Lower lobe of right lung (tissue), 2 donors: Measurements from ENCODE around the gene NSD1. TPM values are rescaled to one million over a fixed set of nuclear protein-coding genes. Genes with fewer than 3 reads are reported as not detected.
A peak's percentile ranks its signal among the peaks of the same experiment; 100 is the strongest.

Experiments used
- ATAC-seq, 2 donors: fragments of 200-7000 bp; cut with Tn5 transposase; one replicate each; pipeline ENCODE4 v1.9.1; 2020 to 2022; ENCODE audit warnings: mild to moderate bottlenecking in 2 of 2, moderate library complexity in 2 of 2
- DNase-seq: peaks from one replicate; pipeline ENCODE4 v3.0.0-alpha.2; 2020
- H3K27ac ChIP-seq: fragments of 200-600 bp; one replicate; pipeline ENCODE4 v1.8.0; 2022
- H3K27me3 ChIP-seq: fragments of 200-600 bp; one replicate; pipeline ENCODE4 v1.8.0; 2022; ENCODE audit warnings: low read depth
- H3K36me3 ChIP-seq: fragments of 200-600 bp; one replicate; pipeline ENCODE4 v1.8.0; 2022; ENCODE audit warnings: mild to moderate bottlenecking
- H3K4me1 ChIP-seq: fragments of 200-600 bp; one replicate; pipeline ENCODE4 v1.8.0; 2022
- H3K4me3 ChIP-seq: fragments of 200-600 bp; one replicate; pipeline ENCODE4 v1.8.0; 2022; ENCODE audit warnings: mild to moderate bottlenecking
- H3K9me3 ChIP-seq: fragments of 200-600 bp; one replicate; pipeline ENCODE4 v1.8.0; 2022
- intact Hi-C: fragments of 100-400 bp; cut with DNase I; formaldehyde crosslinking; loops from one replicate; pipeline ENCODE4 v1.11.0; 2022
- total RNA-seq: library from RNA; stranded (reverse); fragmentation: NEBNext Ultra II Directional; extraction: Animal tissue kit (Norgen Biotek cat#: 25700); gene quantifications from one replicate; pipeline ENCODE4 v1.2.1, GENCODE V29; 2021
- TF ChIP-seq, protein P1 (sequence below): fragments of 200-600 bp; IDR thresholded peaks from one replicate; pipeline ENCODE4 v1.8.0; 2022; ENCODE audit warnings: antibody characterized with exemption, mild to moderate bottlenecking
- donor health status: DM: no; HTN: yes; CAD: no; lungs with severe emphysema.

The NSD1 gene
- total RNA-seq, 1 donor from 2014 or later, result 75.5 TPM

DNA sequence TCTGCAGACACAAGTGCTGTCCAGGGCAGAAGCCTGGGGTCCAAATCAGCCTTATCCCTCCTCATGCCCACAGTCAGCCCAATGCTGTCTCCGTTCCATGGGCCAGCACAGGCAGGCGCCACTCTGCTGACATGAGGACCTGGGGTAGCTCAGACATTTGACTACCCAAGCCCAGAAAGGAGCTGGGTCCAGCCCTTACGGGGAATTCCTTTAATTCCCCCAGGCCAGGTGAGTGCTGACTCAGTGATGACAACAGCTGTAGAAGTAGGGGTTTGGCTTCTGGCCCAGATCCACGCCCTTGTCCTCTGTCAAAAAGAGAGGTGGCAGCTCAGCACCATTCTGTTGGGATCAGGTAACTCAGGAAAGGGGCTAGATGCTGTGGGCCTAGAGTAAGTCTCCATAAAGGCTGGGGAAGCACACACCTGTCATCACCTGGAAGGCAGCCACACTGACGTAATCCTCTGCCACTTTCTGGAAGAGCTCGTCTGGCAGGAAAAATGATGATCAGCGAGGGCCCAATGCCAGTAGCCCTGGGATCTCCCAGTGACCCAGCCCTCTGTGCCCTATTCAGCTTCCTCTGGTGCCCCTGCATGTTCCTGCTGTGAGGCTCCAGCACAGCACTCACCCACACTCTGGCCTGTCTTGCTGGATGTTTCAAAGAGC, 168.1 kb downstream of the NSD1 start:
- TF ChIP-seq, protein P1, sequence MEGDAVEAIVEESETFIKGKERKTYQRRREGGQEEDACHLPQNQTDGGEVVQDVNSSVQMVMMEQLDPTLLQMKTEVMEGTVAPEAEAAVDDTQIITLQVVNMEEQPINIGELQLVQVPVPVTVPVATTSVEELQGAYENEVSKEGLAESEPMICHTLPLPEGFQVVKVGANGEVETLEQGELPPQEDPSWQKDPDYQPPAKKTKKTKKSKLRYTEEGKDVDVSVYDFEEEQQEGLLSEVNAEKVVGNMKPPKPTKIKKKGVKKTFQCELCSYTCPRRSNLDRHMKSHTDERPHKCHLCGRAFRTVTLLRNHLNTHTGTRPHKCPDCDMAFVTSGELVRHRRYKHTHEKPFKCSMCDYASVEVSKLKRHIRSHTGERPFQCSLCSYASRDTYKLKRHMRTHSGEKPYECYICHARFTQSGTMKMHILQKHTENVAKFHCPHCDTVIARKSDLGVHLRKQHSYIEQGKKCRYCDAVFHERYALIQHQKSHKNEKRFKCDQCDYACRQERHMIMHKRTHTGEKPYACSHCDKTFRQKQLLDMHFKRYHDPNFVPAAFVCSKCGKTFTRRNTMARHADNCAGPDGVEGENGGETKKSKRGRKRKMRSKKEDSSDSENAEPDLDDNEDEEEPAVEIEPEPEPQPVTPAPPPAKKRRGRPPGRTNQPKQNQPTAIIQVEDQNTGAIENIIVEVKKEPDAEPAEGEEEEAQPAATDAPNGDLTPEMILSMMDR, result no peak
- peaks cover 38% of the 10 kb centered on the region for H3K36me3 ChIP-seq
- peak; percentile 61 for DNase-seq
- intact Hi-C loops, result no loop called here
- H3K27me3 ChIP-seq, result no peaks in the 10 kb centered on the region
- no peaks in the 10 kb centered on the region for H3K9me3 ChIP-seq
- peak; percentile 38 to 53 for ATAC-seq
- peak overlapping the region; percentile 68 for H3K27ac ChIP-seq
- H3K4me1 ChIP-seq, result peaks cover 76% of the 10 kb centered on the region
- H3K4me3 ChIP-seq, result peak overlapping the region; percentile 100

DNA sequence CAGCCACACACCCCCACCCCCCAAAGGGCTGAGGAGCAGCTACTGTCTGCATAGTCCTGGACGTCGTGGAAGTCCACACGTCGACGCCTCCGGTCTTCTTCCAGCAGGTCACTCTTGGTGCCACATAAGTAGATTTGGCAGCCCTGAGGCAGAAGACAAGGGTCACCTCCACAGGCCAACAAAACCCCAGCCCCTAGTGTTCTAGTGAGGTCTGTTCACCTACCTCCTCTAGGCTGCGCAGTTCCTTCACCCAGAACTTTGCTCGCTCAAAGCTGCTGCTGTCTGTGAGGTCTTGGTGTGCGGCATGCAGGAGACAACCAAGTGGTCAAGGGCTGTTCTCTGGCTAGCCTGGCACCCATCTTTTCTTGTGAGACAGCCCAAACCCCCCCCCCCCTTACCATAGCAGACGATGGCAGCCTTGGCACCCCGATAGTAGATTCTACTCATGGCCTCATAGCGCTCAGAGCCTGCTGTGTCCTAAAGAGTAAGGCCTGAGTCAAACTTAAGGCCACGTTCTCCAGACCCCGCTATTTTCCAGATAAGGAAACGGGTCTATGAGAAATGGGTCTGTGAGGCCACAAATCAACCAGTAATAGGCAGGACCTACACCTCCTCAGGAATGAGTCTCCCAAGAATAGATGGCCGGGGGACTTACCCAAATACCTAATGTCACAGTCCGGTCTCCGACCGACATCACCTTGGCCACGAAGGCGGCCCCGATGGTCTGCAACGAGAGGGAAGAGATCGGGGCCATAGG, 169.0 kb downstream of the NSD1 start:
- H3K4me3 ChIP-seq, result peak overlapping the region; percentile 100
- H3K27ac ChIP-seq, result peak overlapping the region; percentile 91
- ATAC-seq (no peak), DNase-seq (no peak)
- H3K4me1 ChIP-seq, result peaks cover 78% of the 10 kb centered on the region
- H3K9me3 ChIP-seq, result no peaks in the 10 kb centered on the region
- no peaks in the 10 kb centered on the region for H3K27me3 ChIP-seq
- H3K36me3 ChIP-seq, result peaks cover 47% of the 10 kb centered on the region
- TF ChIP-seq, protein P1, result no peak
- intact Hi-C loops, result no loop called here

DNA sequence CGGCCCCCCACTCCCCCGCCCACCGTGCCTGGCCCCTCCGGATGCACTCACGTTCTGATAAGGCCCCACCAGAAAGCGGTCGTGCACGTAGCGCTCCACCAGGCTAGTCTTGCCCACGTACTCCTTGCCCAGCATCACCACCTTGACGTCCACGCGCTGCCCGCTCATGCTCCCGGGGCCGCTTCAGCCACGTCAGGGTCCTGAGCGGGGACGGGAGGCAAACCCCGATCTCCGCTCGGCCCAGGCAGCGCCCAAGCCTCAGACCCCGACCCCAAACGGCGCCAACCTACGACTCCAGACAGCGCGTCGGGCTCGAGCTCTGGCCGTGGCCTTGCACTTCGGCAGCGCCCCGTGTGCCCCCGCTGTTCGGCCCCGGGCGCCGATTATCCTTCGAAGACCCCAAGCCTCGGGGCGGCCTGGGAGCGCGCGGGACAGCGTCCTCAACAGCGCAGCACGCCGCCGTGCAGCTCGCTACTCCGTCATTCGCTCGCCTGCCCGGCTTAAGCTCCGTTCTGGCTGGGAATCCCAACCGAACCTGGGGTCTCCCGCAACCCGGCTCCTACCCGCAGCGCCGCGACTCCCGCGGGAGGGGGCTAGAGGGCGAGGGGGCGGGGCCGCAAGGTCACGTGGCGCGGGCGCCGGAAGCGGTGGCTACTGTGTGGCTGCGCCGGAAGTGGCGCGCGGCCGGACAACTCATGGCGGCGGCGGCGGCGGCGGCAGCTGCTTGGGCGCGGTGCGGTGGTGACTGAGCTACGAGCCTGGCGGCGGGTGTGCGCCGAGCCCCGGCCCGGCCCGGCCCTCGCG, 169.8 kb downstream of the NSD1 start, which contains the start of the genes PRELID1 and RAB24:
Gene PRELID1 (plus strand): TSS at position 679 of the 804 bp plus-strand sequence. CDS start 187 bp downstream, outside the sequence.
Gene RAB24 (minus strand): TSS at position 599 of the 804 bp plus-strand sequence. CDS start 431 bp downstream, at position 168.
- intact Hi-C loops, result no loop called here
- peaks cover 84% of the 10 kb centered on the region for H3K4me1 ChIP-seq
- peak within 1 kb of the TSS; percentile 91 for H3K27ac ChIP-seq

DNA sequence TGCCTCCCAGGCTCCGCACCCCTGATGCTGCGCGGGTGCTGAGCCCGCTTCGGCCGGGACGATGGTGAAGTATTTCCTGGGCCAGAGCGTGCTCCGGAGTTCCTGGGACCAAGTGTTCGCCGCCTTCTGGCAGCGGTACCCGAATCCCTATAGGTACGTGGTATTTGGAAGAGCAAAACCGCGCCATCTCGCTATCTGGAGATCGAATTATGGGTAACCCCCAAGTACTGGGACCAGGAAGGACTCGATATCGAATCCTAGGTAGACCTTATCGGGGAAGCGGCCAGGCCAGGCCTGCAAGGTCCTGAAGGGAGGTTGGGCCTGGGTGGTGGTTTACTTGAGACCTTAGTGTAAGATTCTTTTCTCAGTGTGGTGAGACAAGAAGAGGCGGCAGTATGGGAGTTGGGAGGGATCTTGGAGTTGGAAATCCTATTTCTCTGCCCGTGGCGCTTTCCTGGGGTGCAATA, 170.4 kb downstream of the NSD1 start:
- Histone ChIP-seq H3K4me3 (peak overlapping the region; percentile 100), H3K4me1 (peaks cover 84% of the 10 kb centered on the region), H3K36me3 (peaks cover 44% of the 10 kb centered on the region), H3K9me3 (no peaks in the 10 kb centered on the region), H3K27me3 (no peaks in the 10 kb centered on the region), H3K27ac (peak overlapping the region; percentile 91)
- peak in 1 of 2 donors; percentile 0 for ATAC-seq
- no peak for DNase-seq
- TF ChIP-seq, protein P1, result no peak
- intact Hi-C loops, result no loop called here

More for the DNA sequence above, 169.8 kb downstream of the NSD1 start, which contains the start of the genes PRELID1 and RAB24:
- peak; percentile 94 for DNase-seq
- H3K27me3 ChIP-seq, result no peaks in the 10 kb centered on the region
- TF ChIP-seq, protein P1, result peak; percentile 43
- ATAC-seq, result peak; percentile 89
- no peaks in the 10 kb centered on the region for H3K9me3 ChIP-seq
- peaks cover 49% of the 10 kb centered on the region for H3K36me3 ChIP-seq
- H3K4me3 ChIP-seq, result peak within 1 kb of the TSS; percentile 100
